HG02678 (cell line): Measurements from ENCODE around the gene MAPK10.
"Not testable (repeated sequence)": the region's sequence is repeated elsewhere in the genome, so short reads cannot be mapped to it uniquely, and the experiment has no call there.

ENCODE experiments used
- ATAC-seq: cut with Tn5 transposase; IDR thresholded peaks from one replicate; pipeline ENCODE4 v1.9.1; 2021; ENCODE audit warnings: mild to moderate bottlenecking, moderate library complexity; ENCODE audit not compliant: unreplicated experiment

Gene MAPK10

GRCh38 chr4:86048426-86048825, 311.4 kb downstream of the MAPK10 start:
- ATAC-seq: no peak

DNA sequence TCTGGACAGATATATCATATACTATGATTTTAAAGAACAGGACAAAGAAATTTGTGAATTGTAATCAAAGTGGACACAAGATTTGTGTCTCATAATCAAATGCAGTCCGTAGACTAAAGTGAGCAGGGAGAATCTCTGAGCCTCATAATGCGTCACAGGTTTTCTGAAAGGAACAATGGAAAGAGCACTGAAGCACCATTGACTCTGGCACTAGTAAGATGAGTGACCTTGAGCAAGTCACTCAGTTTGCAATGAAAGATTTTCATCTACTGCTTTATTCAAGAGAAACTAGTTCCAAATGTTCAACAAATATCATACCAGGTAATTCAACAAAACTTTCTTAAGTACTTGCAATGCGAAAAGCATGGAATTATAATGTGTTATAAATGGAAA, 315.3 kb downstream of the MAPK10 start:
- ATAC-seq: no peak

GRCh38 chr4:86043755-86044592, 315.9 kb downstream of the MAPK10 start:
- ATAC-seq: peak; percentile 70

DNA sequence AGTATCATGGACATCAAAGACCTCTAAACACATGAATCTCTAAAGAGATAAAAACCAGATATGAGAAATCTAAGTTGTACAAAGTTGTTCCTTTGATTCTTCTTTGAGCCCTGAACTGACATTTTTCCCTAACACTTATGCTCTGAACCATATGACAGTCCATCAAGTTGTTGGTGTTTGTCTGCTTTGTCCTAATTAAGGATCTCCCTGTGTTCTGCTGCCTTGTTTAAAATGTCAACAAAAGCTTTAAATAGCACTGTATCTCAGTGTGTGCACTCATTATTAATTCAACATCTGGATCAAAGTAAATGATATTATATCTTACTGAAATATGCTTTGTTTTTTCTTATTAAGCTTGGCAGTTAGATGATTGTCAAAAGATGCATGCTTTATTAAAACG, 321.8 kb downstream of the MAPK10 start:
- ATAC-seq: no peak

DNA sequence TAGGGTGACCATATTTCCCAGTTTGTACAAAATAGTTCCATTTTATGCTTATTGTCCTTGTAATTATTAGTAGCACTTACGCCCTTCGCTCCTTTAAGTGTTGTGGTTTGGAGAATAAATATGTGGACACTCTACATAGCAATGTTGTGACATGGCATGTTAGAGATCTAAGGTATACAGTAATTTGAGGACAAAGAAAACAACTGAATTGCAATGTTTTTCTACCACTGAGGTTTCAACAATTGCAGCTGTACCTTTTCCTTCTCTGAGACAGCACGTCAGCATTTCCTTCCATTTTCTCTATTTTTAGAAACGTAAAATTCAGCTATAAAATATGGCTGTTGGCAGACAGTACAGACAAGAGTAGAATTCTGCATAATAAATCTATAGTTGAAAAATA, 323.1 kb downstream of the MAPK10 start:
- no peak for ATAC-seq

GRCh38 chr4:86035688-86036087, 324.2 kb downstream of the MAPK10 start:
- no peak for ATAC-seq

- ATAC-seq: no peak
Measured at GRCh38 chr4:86034616-86035015, 325.2 kb downstream of the MAPK10 start.

DNA sequence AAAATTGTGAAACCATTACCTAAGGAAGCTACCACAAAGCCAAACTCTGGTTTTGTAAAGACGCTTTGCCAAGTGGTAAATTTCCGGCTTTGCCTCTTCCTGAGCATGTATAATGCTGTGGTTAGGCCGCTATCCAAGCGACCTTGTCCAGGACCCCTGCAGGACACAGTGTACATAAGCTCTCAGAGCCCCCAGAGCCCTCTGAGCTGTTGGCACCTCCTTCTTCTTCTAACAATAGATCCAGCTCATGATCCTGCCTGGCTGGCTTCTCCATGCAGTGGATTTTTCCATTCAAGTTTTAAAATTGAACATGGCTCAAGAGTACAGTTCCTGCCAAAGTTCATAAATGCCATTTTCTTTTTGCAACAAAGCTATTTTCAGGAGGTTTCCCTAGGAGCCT, 326.7 kb downstream of the MAPK10 start:
- ATAC-seq: no peak

DNA sequence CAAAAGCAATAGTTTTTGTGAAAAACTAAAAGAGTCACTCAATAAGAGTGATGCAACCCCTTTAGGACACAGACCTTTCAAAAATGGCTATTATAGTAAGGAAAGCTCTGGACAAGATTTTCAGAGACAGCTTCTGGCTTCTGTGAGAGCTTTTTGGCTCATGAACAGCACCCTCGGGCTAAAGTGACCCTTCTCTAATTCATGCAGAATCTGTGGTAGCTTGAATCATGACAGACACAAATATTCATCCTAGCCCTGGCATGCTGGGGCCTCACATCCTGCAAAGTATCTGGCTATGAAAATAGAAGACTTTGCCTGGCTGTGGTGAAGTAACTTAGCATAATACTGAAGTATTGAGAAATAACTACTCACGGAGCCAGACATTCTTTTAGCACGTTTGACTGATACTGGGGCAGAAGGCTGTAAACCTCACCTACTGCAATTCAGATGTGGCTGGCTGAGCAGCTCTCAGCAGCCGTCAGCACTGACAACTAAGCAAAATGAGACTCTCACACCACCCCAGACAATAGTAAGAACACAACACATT, 327.3 kb downstream of the MAPK10 start:
- ATAC-seq: no peak

DNA sequence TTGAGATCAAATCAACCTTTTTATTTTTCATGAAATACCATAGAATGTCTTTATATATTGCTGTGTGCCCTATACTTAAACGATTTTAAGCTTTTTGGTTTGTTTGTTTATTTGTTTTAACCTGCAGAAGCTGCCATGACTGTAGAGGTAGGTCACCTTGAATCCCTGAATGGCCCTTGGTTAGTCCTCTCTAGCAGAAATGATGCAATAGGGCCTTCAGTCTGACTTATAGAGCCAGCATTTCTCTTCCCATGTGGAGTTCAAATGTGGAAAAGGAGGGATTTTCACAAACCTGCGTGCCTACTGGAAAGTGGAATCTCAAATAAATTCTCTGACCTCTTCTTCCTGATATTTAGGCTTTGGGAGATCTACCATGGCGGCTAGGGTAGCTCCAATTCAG, 327.9 kb downstream of the MAPK10 start:
- ATAC-seq: no peak

GRCh38 chr4:86026720-86027119, 333.1 kb downstream of the MAPK10 start:
- ATAC-seq: no peak

- not testable (repeated sequence) for ATAC-seq
Measured at GRCh38 chr4:86021671-86022070, 338.2 kb downstream of the MAPK10 start.

DNA sequence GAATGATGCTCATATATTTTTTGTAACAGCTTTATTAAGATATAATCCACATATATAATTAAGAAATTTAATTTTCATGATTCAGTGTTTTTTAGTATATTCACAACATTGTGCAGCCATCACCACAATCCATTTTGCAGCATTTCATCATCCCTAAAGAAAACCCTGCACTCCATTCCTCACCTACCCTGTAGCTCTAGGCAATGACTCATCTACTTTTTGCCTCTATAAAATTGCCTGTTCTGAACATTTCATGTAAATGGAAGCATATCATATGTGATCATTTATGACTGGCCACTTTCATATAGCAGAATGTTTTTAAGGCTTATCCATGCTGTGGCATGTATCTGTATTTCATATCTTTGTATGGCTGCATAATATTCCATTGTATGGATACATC, 339.9 kb downstream of the MAPK10 start:
- no peak for ATAC-seq

DNA sequence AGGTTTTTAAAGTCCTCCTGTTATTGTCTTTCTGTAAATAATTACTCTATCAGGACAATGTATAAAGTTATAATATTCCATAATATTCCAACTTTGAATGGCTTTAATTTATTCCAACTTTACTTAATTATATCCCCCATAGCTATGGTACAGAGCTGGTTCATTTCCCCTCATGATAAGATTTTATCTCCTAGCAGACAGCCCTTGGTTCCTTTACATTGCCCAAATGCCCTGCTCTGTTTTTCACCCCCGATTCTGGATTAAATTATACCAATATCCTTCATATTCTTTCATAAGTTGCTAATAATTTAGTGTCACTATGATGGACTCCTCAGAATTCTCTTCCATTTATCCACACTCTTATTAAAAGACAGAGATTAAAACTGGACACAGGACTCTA, 340.5 kb downstream of the MAPK10 start:
- no peak for ATAC-seq

DNA sequence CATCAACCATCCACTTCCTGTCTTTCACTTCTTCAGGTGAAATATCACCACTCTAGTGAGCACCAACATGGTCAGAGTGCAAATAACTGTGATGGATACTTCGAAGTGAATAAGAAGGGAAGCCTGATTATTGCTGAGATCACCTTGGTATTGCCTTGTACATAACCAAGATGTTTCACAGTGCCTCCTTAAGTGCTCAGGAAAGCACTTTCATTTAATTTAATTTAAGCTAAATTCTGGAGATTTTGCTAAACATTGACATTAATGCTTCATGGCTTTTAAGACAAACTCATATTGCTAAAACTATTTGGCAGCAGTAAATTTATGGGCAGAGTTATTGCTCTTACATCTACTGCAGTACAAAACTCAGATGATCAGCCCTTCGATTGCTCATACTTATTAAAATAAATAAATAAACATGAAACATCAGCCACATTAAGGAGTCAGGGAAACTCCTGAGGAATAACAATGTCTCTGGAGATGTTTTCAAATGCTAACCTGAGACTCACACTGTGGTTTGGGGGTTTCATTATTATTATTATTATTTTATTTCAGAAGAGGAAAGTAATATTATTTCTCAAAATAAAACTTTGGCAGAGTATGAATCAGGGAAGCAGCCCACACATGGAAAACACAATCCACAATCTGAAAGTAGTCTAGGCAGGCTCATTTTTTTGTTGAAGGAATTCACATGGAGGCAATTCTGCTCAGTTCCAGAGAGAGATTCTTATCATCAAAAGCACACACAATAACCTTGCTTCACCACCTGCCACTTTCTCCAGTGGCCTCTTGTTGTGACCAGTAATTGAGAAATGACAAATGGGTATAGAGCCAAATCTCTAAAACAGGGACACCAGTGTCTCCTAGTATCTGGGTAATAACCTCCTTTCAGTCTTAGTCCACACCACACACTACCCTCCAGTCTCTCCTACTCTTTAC, 344.2 kb downstream of the MAPK10 start:
- peak; percentile 33 for ATAC-seq

GRCh38 chr4:86014599-86014998, 345.3 kb downstream of the MAPK10 start:
- peak; percentile 96 for ATAC-seq

GRCh38 chr4:86013621-86014020, 346.2 kb downstream of the MAPK10 start:
- ATAC-seq: no peak

GRCh38 chr4:86011117-86011516, 348.7 kb downstream of the MAPK10 start:
- no peak for ATAC-seq

DNA sequence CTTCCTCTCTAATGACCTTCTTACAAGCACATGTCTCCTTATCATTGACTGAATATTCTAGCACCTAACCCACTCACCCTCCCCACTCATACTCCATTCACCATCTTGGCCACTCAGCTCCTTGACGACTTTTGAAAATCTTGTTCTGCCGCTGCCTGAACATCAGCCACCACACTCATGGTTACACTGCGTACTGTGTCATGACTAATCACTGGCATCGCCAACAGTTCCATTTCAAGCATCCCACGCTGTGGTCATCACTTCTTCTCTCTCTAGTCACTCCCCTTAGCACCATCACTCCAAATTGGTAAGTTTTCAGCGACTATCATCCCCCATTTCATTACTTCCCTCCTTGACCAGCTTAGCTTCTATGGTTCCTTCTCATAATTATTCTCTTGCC, 352.8 kb downstream of the MAPK10 start:
- ATAC-seq: no peak

DNA sequence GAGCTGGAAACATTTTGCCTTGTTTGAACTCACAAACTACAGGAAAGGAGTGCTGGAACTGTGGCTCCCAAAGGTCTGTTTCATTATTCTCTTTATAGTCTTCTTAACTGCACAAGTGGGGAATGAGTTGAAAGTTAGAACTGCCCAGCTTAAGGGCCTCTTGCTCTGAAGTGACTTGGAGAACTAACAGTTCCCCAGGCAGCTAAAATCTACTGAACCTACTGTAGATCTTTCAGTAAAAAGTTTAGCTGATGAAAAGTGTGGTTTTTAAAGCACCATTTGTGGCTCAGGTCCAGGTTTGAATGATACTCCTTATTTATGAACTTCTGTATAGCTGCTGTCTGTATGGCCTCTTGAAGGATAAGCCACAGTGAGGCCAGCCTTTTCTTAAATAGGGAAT, 353.8 kb downstream of the MAPK10 start:
- ATAC-seq: no peak

DNA sequence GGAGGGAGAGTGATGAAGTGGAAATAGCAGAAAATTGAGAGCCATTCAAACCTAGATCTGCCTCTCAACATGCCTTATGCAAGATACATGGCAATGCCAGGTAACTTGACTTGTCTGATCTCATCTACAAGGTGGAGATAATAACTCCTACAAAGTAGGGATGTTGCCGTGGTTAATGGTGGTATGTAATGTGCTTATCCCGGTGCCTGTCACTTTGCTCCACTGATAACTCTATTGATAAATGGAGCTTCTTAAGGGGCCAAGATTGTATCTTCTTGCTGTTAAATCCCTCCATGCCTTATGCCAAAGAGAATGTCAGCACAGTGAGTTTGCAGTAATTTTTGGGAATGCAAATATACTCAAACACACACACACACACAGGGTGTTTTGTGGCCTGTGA, 355.8 kb downstream of the MAPK10 start:
- ATAC-seq: no peak

DNA sequence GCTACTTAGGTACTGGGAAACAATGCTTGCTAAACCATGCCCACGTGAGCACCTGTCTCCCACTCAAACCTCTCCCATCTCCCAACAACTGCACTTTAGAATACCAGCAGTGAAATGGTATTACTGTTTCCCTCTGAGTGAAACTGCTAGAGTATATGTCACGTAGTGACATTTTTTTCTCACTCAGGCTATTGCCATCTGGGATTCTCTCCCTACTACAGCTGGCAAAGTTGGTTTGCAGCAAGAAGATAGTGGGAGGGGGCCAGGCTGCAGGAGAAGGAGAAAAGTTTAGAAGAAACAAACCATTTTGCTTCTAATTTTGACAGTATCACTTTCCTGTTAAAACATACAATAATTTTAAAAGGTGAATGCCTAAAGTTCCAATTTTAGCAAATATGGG, 358.3 kb downstream of the MAPK10 start:
- no peak for ATAC-seq
